HEK293 (cell line): ENCODE results near the gene ZNF143.
A peak's percentile ranks its signal among the peaks of the same experiment; 100 is the strongest.

Experiments used
- CTCF ChIA-PET: fragments of 350-600 bp; formaldehyde crosslinking; extraction: SDS; loops from one replicate; lab custom pipeline; 2021; ENCODE audit warnings: antibody characterized with exemption; lab: Yijun Ruan, JAX
- POLR2A ChIA-PET: fragments of 300-600 bp; formaldehyde crosslinking; extraction: SDS; loops from one replicate; lab custom pipeline; 2020; ENCODE audit warnings: antibody characterized with exemption, inconsistent platforms; lab: Yijun Ruan, JAX
- H3K27ac ChIP-seq: fragments of 200-500 bp; sonication (Bioruptor generic); 2 replicates; pipeline ENCODE4 v1.5.1; 2014; ENCODE audit warnings: low read depth, low read length, control low read depth, inconsistent platforms; ENCODE audit errors: extremely low read depth
- H3K36me3 ChIP-seq, 2 experiments: fragments of 200-500 bp in 1 of 2; sonication (Bioruptor generic) in 1 of 2; 1 replicate in 1 of 2; 2 replicates in 1 of 2; pipeline ENCODE4 v1.5.1; 2014 to 2017; ENCODE audit warnings: inconsistent platforms in 2 of 2, low read length in 2 of 2; ENCODE audit not compliant: control insufficient read depth in 2 of 2, insufficient read depth in 1 of 2
- H3K4me1 ChIP-seq: fragments of 200-500 bp; sonication (Bioruptor generic); 2 replicates; pipeline ENCODE4 v1.5.1; 2014; ENCODE audit warnings: mild to moderate bottlenecking, low read length, inconsistent platforms; ENCODE audit not compliant: control insufficient read depth, insufficient read depth
- H3K4me3 ChIP-seq: 2 replicates; pipeline ENCODE4 v1.5.1; 2011; ENCODE audit warnings: low read depth, mild to moderate bottlenecking, control low read depth, low read length, moderate library complexity
- H3K9me3 ChIP-seq: fragments of 200-500 bp; sonication (Bioruptor generic); 2 replicates; pipeline ENCODE4 v1.5.1; 2014; ENCODE audit warnings: low read depth, low read length, inconsistent platforms; ENCODE audit not compliant: control insufficient read depth, insufficient read depth
- EGR2 ChIP-seq: fragments of 450-650 bp; formaldehyde crosslinking; IDR thresholded peaks from 2 replicates; pipeline ENCODE4 v1.5.1; 2016; ENCODE audit warnings: low read depth, missing biosample characterization, missing genetic modification characterization
- KLF10 ChIP-seq: fragments of 450-650 bp; IDR thresholded peaks from 2 replicates; pipeline ENCODE4 v1.5.1; 2018; ENCODE audit warnings: missing biosample characterization, mild to moderate bottlenecking, missing genetic modification characterization
- OSR2 ChIP-seq: fragments of 450-650 bp; formaldehyde crosslinking; IDR thresholded peaks from 2 replicates; pipeline ENCODE4 v1.5.1; 2016; ENCODE audit warnings: missing biosample characterization, missing genetic modification characterization
- OVOL3 ChIP-seq: fragments of 450-650 bp; formaldehyde crosslinking; IDR thresholded peaks from 2 replicates; pipeline ENCODE4 v1.5.1; 2016; ENCODE audit warnings: missing biosample characterization, missing genetic modification characterization
- REPIN1 ChIP-seq: fragments of 450-650 bp; formaldehyde crosslinking; IDR thresholded peaks from 2 replicates; pipeline ENCODE4 v1.5.1; 2017; ENCODE audit warnings: missing biosample characterization, missing genetic modification characterization, low read depth
- TCF7L2 ChIP-seq: IDR thresholded peaks from 2 replicates; pipeline ENCODE4 v1.6.1; 2011; ENCODE audit warnings: low read depth, mild to moderate bottlenecking, inconsistent platforms, low read length, moderate library complexity, borderline replicate concordance
- ZBTB17 ChIP-seq: fragments of 450-650 bp; formaldehyde crosslinking; IDR thresholded peaks from 2 replicates; pipeline ENCODE4 v1.5.1; 2016; ENCODE audit warnings: missing biosample characterization, missing genetic modification characterization
- ZBTB21 ChIP-seq: fragments of 450-650 bp; formaldehyde crosslinking; IDR thresholded peaks from 2 replicates; pipeline ENCODE4 v1.5.1; 2017; ENCODE audit warnings: missing biosample characterization, missing genetic modification characterization
- ZNF132 ChIP-seq: fragments of 450-650 bp; formaldehyde crosslinking; IDR thresholded peaks from 2 replicates; pipeline ENCODE4 v1.5.1; 2017; ENCODE audit warnings: missing biosample characterization, missing genetic modification characterization, borderline replicate concordance
- ZNF140 ChIP-seq: fragments of 450-650 bp; formaldehyde crosslinking; IDR thresholded peaks from 2 replicates; pipeline ENCODE4 v1.5.1; 2016; ENCODE audit warnings: missing biosample characterization, missing genetic modification characterization
- ZNF2 ChIP-seq: fragments of 450-650 bp; formaldehyde crosslinking; IDR thresholded peaks from 2 replicates; pipeline ENCODE4 v1.5.1; 2016; ENCODE audit warnings: missing biosample characterization, missing genetic modification characterization
- ZNF274 ChIP-seq, 2 experiments: fragments of 200-500 bp in 1 of 2; fragments of 450-650 bp in 1 of 2; sonication (Bioruptor generic) in 1 of 2; formaldehyde crosslinking in 1 of 2; IDR thresholded peaks; 2 replicates each; pipeline versions ENCODE4 v1.5.1 to v1.6.1; 2014 to 2016; ENCODE audit warnings: borderline replicate concordance in 1 of 2, inconsistent platforms in 1 of 2, low read length in 1 of 2, missing biosample characterization in 1 of 2, missing genetic modification characterization in 1 of 2
- ZNF404 ChIP-seq: fragments of 450-650 bp; formaldehyde crosslinking; IDR thresholded peaks from 2 replicates; pipeline ENCODE4 v1.5.1; 2017; ENCODE audit warnings: missing biosample characterization, missing genetic modification characterization
- ZNF426 ChIP-seq: fragments of 450-650 bp; formaldehyde crosslinking; IDR thresholded peaks from 2 replicates; pipeline ENCODE4 v1.5.1; 2017; ENCODE audit warnings: missing biosample characterization, missing genetic modification characterization, mild to moderate bottlenecking, inconsistent platforms, moderate library complexity
- ZNF530 ChIP-seq: fragments of 450-650 bp; formaldehyde crosslinking; IDR thresholded peaks from 2 replicates; pipeline ENCODE4 v1.5.1; 2016; ENCODE audit warnings: low read depth, missing biosample characterization, missing genetic modification characterization
- ZNF548 ChIP-seq: fragments of 450-650 bp; formaldehyde crosslinking; IDR thresholded peaks from 2 replicates; pipeline ENCODE4 v1.5.1; 2016; ENCODE audit warnings: missing biosample characterization, missing genetic modification characterization
- ZNF558 ChIP-seq: fragments of 450-650 bp; formaldehyde crosslinking; IDR thresholded peaks from 2 replicates; pipeline ENCODE4 v1.5.1; 2016; ENCODE audit warnings: missing biosample characterization, missing genetic modification characterization
- ZNF830 ChIP-seq: fragments of 450-650 bp; IDR thresholded peaks from 2 replicates; pipeline ENCODE4 v1.5.0; 2018; ENCODE audit warnings: missing biosample characterization, missing genetic modification characterization, low read depth, mild to moderate bottlenecking, moderate library complexity
- ZSCAN23 ChIP-seq: fragments of 450-650 bp; formaldehyde crosslinking; IDR thresholded peaks from 2 replicates; pipeline ENCODE4 v1.5.1; 2016; ENCODE audit warnings: missing biosample characterization, missing genetic modification characterization
- ZXDB ChIP-seq: fragments of 450-650 bp; formaldehyde crosslinking; IDR thresholded peaks from 2 replicates; pipeline ENCODE4 v1.5.1; 2016; ENCODE audit warnings: missing biosample characterization, missing genetic modification characterization
- TF ChIP-seq, protein P1 (sequence below): fragments of 450-650 bp; formaldehyde crosslinking; IDR thresholded peaks from 2 replicates; pipeline ENCODE4 v1.5.1; 2016; ENCODE audit warnings: missing biosample characterization, missing genetic modification characterization
- TF ChIP-seq, protein P2 (sequence below): fragments of 450-650 bp; formaldehyde crosslinking; IDR thresholded peaks from 2 replicates; pipeline ENCODE4 v1.5.1; 2017; ENCODE audit warnings: missing biosample characterization, missing genetic modification characterization
- TF ChIP-seq, protein P3 (sequence below): fragments of 450-650 bp; formaldehyde crosslinking; IDR thresholded peaks from 2 replicates; pipeline ENCODE4 v1.5.1; 2016; ENCODE audit warnings: missing biosample characterization, missing genetic modification characterization
- TF ChIP-seq, protein P4 (sequence below): fragments of 450-650 bp; formaldehyde crosslinking; IDR thresholded peaks from 2 replicates; pipeline ENCODE4 v1.5.1; 2017; ENCODE audit warnings: missing biosample characterization, missing genetic modification characterization

ZNF143 gene

DNA sequence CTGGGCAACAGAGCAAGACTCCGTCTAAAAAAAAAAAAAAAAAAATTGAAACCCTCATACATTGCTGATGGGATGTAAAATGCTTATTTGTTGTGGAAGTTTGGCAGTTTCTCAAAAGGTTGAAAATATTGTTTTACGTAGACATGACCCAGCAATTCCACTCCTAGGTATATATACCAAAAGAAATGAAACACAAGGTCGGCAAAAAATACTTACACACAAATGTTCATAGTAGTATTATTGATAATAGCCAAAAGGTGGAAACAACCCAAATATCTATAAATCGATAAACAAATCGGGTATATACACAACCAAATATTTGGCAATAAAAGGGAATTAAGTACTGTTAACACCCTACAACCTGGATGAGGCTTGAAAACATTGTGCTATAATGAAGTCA, 5.1 kb upstream of the ZNF143 start:
- H3K27ac ChIP-seq, result no peak overlapping the region
- ChIA-PET CTCF (interaction anchor here (0.8 kb wide), 1 partner anchor 53 kb away, joined by 4 read pairs; no protein-coding TSS in a partner anchor), POLR2A (no interaction called here)
- H3K9me3 ChIP-seq, result no peaks in the 10 kb centered on the region
- no peaks in the 10 kb centered on the region for H3K4me1 ChIP-seq
- H3K4me3 ChIP-seq, result no peak overlapping the region
- H3K36me3 ChIP-seq, result no peaks in the 10 kb centered on the region
- TF ChIP-seq OSR2 (no peak), KLF10 (no peak), ZXDB (tag by site-specific recombination) (no peak), ZNF558 (tag by site-specific recombination) (no peak), ZBTB17 (tag by site-specific recombination) (no peak), ZSCAN23 (tag by site-specific recombination) (no peak)
- TF ChIP-seq, protein P1, sequence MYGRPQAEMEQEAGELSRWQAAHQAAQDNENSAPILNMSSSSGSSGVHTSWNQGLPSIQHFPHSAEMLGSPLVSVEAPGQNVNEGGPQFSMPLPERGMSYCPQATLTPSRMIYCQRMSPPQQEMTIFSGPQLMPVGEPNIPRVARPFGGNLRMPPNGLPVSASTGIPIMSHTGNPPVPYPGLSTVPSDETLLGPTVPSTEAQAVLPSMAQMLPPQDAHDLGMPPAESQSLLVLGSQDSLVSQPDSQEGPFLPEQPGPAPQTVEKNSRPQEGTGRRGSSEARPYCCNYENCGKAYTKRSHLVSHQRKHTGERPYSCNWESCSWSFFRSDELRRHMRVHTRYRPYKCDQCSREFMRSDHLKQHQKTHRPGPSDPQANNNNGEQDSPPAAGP (tag by site-specific recombination), result no peak
- TF ChIP-seq, protein P2, sequence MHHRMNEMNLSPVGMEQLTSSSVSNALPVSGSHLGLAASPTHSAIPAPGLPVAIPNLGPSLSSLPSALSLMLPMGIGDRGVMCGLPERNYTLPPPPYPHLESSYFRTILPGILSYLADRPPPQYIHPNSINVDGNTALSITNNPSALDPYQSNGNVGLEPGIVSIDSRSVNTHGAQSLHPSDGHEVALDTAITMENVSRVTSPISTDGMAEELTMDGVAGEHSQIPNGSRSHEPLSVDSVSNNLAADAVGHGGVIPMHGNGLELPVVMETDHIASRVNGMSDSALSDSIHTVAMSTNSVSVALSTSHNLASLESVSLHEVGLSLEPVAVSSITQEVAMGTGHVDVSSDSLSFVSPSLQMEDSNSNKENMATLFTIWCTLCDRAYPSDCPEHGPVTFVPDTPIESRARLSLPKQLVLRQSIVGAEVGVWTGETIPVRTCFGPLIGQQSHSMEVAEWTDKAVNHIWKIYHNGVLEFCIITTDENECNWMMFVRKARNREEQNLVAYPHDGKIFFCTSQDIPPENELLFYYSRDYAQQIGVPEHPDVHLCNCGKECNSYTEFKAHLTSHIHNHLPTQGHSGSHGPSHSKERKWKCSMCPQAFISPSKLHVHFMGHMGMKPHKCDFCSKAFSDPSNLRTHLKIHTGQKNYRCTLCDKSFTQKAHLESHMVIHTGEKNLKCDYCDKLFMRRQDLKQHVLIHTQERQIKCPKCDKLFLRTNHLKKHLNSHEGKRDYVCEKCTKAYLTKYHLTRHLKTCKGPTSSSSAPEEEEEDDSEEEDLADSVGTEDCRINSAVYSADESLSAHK (tag by site-specific recombination), result no peak

DNA sequence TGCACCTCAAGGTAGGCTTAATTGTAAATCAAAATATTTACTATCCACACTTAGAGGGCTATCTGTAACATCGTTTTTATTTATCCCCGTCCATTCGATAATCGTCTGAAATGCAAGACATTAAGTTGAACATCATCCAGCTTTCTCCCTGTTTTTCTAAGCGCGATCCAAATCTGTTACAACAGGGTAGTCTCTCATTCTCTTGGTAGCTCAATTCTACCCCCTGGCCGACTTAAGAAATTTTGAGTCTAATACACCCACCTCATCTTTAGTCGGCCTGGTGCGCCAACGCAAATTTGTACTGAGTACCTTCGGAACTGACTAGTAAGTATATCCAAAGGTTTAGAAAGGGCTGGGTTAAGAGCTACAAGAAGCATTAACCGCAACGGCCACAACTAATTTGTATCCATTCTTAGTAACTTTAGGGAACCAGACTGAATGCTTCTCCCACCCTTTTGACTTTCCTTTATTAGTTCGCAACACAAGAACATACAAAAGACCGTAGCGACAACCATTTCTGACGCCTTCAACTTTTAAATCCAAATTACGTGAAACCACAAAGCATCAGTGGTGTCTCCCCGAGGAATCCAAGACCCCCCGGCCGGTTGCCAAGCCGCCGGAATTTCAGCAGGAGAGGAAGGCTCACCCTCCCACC, 1.0 kb upstream of the ZNF143 start:
- POLR2A ChIA-PET, result interaction anchor here (0.5 to 4.3 kb wide), 41 partner anchors 9 to 845 kb away, joined by 3 to 32 read pairs (median 5); partner anchors contain the start of genes ADM, IPO7, TMEM41B and WEE1

DNA sequence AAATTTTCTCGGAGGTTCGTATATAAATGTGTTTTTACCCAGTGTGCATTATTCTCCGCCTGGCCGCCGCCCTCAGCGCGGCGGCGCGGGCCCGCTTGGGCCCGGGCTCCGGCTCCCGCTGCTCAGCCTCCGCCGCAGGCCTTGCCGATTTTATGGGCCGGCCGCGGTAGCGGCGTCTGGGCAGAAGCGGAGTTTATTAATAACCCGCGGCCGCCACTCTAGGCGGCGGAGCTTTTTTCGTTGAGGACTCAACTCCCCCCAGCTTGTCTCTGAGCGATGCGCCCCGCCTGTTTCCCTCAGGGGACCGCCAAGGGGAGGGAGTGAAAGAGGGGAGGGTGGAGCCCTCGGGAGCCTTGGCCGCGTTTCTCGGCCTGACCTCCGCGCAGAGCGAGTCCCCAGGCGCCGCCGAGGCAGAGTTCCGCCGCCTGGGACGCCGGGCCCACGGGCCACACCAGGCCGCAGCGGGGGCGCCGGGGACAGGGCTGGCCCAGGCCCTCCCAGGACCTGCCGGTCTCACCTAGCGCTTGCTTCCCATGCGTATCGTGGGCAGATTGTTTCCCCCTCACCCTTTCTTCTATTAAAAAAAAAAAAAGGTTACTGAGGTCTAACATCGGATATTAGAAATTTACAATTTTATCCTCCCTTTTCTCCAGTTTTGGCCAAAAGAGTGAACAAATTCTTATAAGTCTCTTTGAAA, 399 bp downstream of the ZNF143 start:
- CTCF ChIA-PET, result interaction anchor here (0.6 to 1.4 kb wide), 6 partner anchors 39 to 770 kb away, joined by 3 to 5 read pairs (median 3); no protein-coding TSS in a partner anchor
- H3K4me3 ChIP-seq, result peak overlapping the region; percentile 73
- TF ChIP-seq ZNF548 (tag by site-specific recombination) (no peak), ZNF404 (no peak), ZNF132 (no peak), ZNF830 (no peak), REPIN1 (tag by site-specific recombination) (no peak), ZNF426 (tag by site-specific recombination) (no peak), ZBTB17 (tag by site-specific recombination) (no peak), OSR2 (peak; percentile 35; the same call in 1 of the 2 replicates), TCF7L2 (no peak), ZNF2 (tag by site-specific recombination) (no peak), ZNF530 (no peak), OVOL3 (no peak), ZBTB21 (tag by site-specific recombination) (no peak)
- TF ChIP-seq, protein P3, sequence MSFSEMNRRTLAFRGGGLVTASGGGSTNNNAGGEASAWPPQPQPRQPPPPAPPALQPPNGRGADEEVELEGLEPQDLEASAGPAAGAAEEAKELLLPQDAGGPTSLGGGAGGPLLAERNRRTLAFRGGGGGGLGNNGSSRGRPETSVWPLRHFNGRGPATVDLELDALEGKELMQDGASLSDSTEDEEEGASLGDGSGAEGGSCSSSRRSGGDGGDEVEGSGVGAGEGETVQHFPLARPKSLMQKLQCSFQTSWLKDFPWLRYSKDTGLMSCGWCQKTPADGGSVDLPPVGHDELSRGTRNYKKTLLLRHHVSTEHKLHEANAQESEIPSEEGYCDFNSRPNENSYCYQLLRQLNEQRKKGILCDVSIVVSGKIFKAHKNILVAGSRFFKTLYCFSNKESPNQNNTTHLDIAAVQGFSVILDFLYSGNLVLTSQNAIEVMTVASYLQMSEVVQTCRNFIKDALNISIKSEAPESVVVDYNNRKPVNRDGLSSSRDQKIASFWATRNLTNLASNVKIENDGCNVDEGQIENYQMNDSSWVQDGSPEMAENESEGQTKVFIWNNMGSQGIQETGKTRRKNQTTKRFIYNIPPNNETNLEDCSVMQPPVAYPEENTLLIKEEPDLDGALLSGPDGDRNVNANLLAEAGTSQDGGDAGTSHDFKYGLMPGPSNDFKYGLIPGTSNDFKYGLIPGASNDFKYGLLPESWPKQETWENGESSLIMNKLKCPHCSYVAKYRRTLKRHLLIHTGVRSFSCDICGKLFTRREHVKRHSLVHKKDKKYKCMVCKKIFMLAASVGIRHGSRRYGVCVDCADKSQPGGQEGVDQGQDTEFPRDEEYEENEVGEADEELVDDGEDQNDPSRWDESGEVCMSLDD (tag by site-specific recombination), result no peak
- TF ChIP-seq, protein P4, sequence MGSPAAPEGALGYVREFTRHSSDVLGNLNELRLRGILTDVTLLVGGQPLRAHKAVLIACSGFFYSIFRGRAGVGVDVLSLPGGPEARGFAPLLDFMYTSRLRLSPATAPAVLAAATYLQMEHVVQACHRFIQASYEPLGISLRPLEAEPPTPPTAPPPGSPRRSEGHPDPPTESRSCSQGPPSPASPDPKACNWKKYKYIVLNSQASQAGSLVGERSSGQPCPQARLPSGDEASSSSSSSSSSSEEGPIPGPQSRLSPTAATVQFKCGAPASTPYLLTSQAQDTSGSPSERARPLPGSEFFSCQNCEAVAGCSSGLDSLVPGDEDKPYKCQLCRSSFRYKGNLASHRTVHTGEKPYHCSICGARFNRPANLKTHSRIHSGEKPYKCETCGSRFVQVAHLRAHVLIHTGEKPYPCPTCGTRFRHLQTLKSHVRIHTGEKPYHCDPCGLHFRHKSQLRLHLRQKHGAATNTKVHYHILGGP (tag by site-specific recombination), result no peak

More for the DNA sequence above, 1.0 kb upstream of the ZNF143 start:
- TF ChIP-seq EGR2, result 0 out of 2 replicates have a peak, but pooled peaks have one; percentile 20
- TF ChIP-seq ZNF140 (tag by site-specific recombination), result no peak
- no peak for TF ChIP-seq ZNF274 (IDR thresholded peaks at IDR 0.05; ENCODE audit: low read length)
- TF ChIP-seq ZNF274 (tag by site-specific recombination; IDR thresholded peaks at IDR 0.05; ENCODE audit: borderline replicate concordance), result no peak
- Histone ChIP-seq H3K27ac (peak overlapping the region; percentile 76), H3K4me1 (no peaks in the 10 kb centered on the region), H3K9me3 (no peaks in the 10 kb centered on the region), H3K36me3 (no peaks in the 10 kb centered on the region), H3K4me3 (peak overlapping the region; percentile 93)
- CTCF ChIA-PET, result interaction anchor here (0.6 to 1.5 kb wide), 8 partner anchors 10 to 322 kb away, joined by 3 to 6 read pairs (median 4); no protein-coding TSS in a partner anchor

More for the DNA sequence above, 399 bp downstream of the ZNF143 start:
- POLR2A ChIA-PET, result interaction anchor here (0.6 to 4.3 kb wide), 49 partner anchors 8 to 1348 kb away, joined by 3 to 32 read pairs (median 4); partner anchors contain the start of genes ADM, EIF4G2, IPO7 and NRIP3
- no peaks in the 10 kb centered on the region for H3K36me3 ChIP-seq
- no peaks in the 10 kb centered on the region for H3K4me1 ChIP-seq
- H3K9me3 ChIP-seq, result no peaks in the 10 kb centered on the region
- peak overlapping the region; percentile 88 for H3K27ac ChIP-seq
